Type B pancreatic cell (in vitro differentiated cells): ENCODE results near the gene STK4. TPM values are rescaled to one million over a fixed set of nuclear protein-coding genes. Genes with fewer than 3 reads are reported as not detected.

ENCODE experiments used
- DNase-seq: peaks from one replicate; pipeline ENCODE4 v3.0.0; 2021; ENCODE audit warnings: mixed read lengths; ENCODE audit not compliant: unreplicated experiment; ENCODE audit errors: extremely low spot score
- H3K27ac Mint-ChIP-seq: 2 replicates; pipeline ENCODE4 v1.8.0; 2021; ENCODE audit warnings: mild to moderate bottlenecking, mixed read lengths
- H3K27me3 Mint-ChIP-seq: 2 replicates; pipeline ENCODE4 v1.8.0; 2021; ENCODE audit warnings: mixed read lengths
- H3K36me3 Mint-ChIP-seq: 2 replicates; pipeline ENCODE4 v1.8.0; 2021; ENCODE audit warnings: mixed read lengths
- H3K4me1 Mint-ChIP-seq: one replicate; pipeline ENCODE4 v1.8.0; 2021; ENCODE audit warnings: mixed read lengths; ENCODE audit not compliant: unreplicated experiment
- H3K4me3 Mint-ChIP-seq: 2 replicates; pipeline ENCODE4 v1.8.0; 2021; ENCODE audit warnings: mild to moderate bottlenecking, mixed read lengths
- H3K9me3 Mint-ChIP-seq: 2 replicates; pipeline ENCODE4 v1.8.0; 2021; ENCODE audit warnings: mixed read lengths
- CTCF ChIP-seq: fragments of 200-600 bp; sonication (generic); conservative IDR thresholded peaks from 2 replicates; pipeline ENCODE4 v1.5.0; 2021; ENCODE audit warnings: antibody characterized with exemption, mild to moderate bottlenecking
- total RNA-seq: library from RNA; stranded (reverse); gene quantifications from 2 replicates; pipeline ENCODE4 v1.2.1, GENCODE V29; 2021; ENCODE audit warnings: low replicate concordance

Gene STK4
- total RNA-seq, 1 donor from 2014 or later, result 32.6 TPM

- Mint-ChIP-seq H3K9me3 (no peaks in the 10 kb centered on the region), H3K27ac (no peak overlapping the region), H3K27me3 (peaks cover 23% of the 10 kb centered on the region), H3K4me3 (no peak overlapping the region), H3K36me3 (no peaks in the 10 kb centered on the region), H3K4me1 (no peaks in the 10 kb centered on the region)
- no peak for DNase-seq
- TF ChIP-seq CTCF, result no peak
These were observed 149.5 kb downstream of the STK4 start for GRCh38 chr20:45115829-45116228.

DNA sequence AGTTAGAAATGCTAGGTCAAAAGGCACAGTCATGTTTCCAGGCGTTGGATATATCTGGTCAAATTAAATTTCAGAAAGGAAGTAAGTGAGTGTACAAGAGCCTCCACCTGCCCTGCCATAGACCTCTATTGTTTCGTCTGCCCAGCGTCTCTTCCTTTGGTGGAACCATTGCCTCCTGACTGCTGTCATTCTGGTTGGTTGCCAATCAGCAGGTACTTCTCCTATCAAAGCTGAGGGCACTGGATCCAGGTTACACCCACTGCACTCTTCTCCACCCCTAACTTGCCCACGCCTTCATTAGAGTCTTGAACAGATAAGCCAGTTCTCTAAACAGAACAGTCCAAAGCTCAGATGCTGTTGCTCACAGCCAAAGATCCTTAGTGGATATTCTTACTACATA, 151.3 kb downstream of the STK4 start:
- TF ChIP-seq CTCF, result no peak
- H3K36me3 Mint-ChIP-seq, result no peaks in the 10 kb centered on the region
- DNase-seq, result no peak
- no peak overlapping the region for H3K27ac Mint-ChIP-seq
- peaks cover 21% of the 10 kb centered on the region for H3K27me3 Mint-ChIP-seq
- no peaks in the 10 kb centered on the region for H3K4me1 Mint-ChIP-seq
- no peaks in the 10 kb centered on the region for H3K9me3 Mint-ChIP-seq
- no peak overlapping the region for H3K4me3 Mint-ChIP-seq

- no peak overlapping the region for H3K4me3 Mint-ChIP-seq
- no peaks in the 10 kb centered on the region for H3K36me3 Mint-ChIP-seq
- H3K4me1 Mint-ChIP-seq, result no peaks in the 10 kb centered on the region
- peaks cover 23% of the 10 kb centered on the region for H3K27me3 Mint-ChIP-seq
- DNase-seq, result no peak
- no peaks in the 10 kb centered on the region for H3K9me3 Mint-ChIP-seq
- TF ChIP-seq CTCF, result no peak
- H3K27ac Mint-ChIP-seq, result no peak overlapping the region
These were observed 151.7 kb downstream of the STK4 start for GRCh38 chr20:45118028-45118427.

- Mint-ChIP-seq H3K9me3 (no peaks in the 10 kb centered on the region), H3K4me1 (no peaks in the 10 kb centered on the region), H3K27ac (no peak overlapping the region), H3K36me3 (no peaks in the 10 kb centered on the region), H3K27me3 (peaks cover 27% of the 10 kb centered on the region), H3K4me3 (no peak overlapping the region)
- no peak for TF ChIP-seq CTCF
- DNase-seq, result no peak
These were observed 153.4 kb downstream of the STK4 start for GRCh38 chr20:45119556-45120266.

DNA sequence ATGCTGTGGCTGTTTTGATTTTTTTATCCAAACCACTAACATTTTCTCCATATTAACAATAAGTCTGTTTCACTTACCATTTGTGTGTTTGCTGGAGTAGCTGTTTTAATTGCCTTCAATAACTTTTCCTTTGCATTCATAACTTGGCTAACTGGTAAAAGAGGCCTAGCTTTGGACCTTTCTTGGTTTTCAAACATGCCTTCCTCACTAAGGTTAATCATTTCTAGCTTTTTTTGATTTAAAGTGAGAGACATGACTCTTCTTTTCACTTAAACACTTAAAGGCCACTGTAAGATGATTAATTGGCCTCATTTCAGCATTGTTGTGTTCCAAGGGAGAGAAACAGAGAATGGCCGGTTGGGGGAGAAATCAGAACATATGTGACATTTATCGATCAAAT, 155.1 kb downstream of the STK4 start:
- Mint-ChIP-seq H3K27ac (no peak overlapping the region), H3K27me3 (peaks cover 27% of the 10 kb centered on the region), H3K4me1 (no peaks in the 10 kb centered on the region), H3K4me3 (no peak overlapping the region), H3K36me3 (no peaks in the 10 kb centered on the region), H3K9me3 (no peaks in the 10 kb centered on the region)
- no peak for TF ChIP-seq CTCF
- no peak for DNase-seq
